ENCODE data around the gene TDRD9.
"Not testable (repeated sequence)": the region's sequence is repeated elsewhere in the genome, so short reads cannot be mapped to it uniquely, and the experiment has no call there.

Gene TDRD9

DNA sequence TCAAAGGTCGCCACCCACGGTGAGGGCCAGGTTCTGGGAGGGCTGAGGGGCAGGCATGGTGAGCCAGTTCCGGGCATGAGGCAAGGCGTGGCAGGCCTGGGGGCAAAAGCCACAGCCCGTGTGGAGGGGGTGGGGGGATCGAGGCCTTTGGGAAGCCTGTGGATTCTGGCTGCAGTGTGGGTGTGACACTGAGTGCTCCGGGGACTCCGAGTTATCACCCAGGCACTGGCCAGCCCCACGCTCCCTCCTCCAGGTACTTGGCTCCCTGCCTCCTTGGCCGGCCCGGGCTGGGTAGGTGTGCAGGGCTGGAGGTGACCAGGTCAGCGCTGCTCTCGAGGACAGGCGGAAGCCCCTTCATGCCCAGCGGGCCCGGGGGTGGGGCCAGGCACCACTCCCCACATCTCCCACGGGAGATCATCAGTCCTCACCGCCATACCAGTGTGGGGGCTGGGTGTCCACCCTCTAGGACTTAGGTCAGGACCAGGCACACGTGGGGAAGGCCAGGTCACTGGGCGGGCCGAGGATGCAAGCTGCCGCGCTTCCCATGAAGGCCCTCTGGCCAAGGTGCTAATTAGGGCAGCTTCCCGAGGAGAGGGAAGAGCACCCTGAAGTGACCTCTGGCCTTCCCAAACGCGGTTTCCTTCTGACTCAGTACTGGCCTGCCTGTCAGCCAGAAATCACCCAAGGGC, 34.1 kb upstream of the TDRD9 start:
- DNase-seq: no peak

DNA sequence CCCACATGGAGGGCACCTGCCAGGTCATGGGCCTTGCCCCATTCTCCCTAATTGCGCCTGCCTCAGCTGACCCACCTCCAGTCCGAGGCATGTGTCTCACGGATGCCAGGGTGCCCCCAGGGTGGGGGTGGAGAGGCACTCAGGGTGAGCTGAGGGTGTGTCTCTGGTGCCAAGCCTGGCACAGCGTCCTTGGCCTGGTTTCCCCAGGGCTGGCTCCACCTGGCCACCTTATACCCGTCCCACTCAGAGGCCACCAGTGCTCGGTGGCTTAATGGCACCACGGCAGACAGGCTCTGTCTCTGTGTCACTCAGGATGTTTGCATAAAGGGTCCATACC, 33.6 kb upstream of the TDRD9 start:
- no peak for DNase-seq

- no peak for DNase-seq
Observed at GRCh38 chr14:103896578-103896977, 31.7 kb upstream of the TDRD9 start.

- no peak for DNase-seq
Observed at GRCh38 chr14:103897075-103897947, 30.9 kb upstream of the TDRD9 start.

GRCh38 chr14:103898204-103898603, 30.1 kb upstream of the TDRD9 start:
- no peak for DNase-seq

DNA sequence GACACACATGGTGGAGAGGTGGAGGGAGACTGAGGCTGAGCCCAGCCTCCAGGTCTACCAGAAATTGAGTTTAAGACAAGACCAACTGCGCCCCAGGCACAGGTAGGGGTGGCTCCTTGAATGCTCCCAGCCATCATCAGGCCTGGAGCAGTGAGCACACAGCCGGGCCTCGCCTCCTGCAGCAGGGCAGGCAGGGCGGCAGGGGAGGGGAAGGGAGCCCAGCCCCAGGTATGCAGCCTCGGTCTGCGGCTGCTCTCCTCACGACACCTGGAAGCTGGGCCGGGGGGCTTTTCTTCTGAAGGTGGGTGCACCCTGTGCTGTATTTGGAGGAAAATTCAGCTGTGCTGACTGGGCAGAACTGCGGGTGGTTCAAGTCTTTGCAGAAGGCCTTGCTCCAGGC, 29.5 kb upstream of the TDRD9 start:
- no peak for DNase-seq

GRCh38 chr14:103899316-103899715, 28.9 kb upstream of the TDRD9 start:
- no peak for DNase-seq

DNA sequence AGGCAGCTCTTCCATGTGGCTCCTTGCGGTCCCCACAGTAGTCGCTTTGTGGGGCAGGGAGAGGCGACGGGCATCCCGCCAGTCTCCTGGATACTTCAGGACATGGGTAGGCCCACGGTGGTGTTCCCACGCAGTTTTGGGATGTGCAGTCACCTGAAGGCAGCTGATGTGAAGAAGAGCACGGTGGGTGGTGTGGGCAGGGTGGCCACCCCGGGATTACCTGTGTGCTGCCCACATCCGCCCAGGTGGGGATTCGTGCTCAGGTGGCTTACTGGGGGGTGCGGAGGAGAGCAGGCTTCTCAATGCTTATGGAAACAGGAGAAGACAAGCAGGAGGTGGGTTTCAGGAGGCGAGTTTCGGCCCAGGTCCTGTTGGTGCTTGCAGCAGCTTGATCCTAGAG, 28.4 kb upstream of the TDRD9 start:
- no peak for DNase-seq

- no peak for DNase-seq
Observed at GRCh38 chr14:103904493-103905107, 23.7 kb upstream of the TDRD9 start.

DNA sequence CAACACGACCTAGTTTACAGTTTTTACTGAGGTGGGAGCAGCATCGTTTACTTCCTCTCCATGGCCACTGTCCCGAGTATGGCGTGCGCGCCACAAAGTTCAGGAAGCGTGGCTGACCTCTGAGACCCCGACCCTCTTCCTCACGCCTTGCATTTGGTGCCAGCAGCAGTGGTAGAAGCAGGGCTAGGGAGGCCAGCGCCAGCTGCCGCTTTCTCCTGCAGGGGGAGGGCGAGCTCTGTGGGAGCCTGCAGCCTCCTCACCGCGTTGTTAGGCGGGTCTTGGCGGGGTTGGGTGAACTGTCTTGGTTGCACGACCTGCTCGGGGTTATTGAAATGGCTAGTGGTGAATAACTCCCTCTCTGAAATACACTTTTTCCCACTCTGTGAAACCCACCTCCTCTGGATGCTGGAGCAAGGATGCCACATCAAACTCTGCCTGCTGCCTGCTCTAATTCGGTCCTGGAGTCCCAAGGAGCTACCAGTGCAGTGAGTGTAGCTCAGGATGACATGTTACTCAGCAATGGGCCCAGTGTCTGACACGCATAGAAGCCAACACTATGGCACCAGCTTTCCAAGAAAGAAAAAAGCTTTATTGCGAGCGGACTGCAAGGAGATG, 22.3 kb upstream of the TDRD9 start:
- DNase-seq: no peak

- DNase-seq: no peak
Observed at GRCh38 chr14:103908580-103908979, 19.7 kb upstream of the TDRD9 start.

DNA sequence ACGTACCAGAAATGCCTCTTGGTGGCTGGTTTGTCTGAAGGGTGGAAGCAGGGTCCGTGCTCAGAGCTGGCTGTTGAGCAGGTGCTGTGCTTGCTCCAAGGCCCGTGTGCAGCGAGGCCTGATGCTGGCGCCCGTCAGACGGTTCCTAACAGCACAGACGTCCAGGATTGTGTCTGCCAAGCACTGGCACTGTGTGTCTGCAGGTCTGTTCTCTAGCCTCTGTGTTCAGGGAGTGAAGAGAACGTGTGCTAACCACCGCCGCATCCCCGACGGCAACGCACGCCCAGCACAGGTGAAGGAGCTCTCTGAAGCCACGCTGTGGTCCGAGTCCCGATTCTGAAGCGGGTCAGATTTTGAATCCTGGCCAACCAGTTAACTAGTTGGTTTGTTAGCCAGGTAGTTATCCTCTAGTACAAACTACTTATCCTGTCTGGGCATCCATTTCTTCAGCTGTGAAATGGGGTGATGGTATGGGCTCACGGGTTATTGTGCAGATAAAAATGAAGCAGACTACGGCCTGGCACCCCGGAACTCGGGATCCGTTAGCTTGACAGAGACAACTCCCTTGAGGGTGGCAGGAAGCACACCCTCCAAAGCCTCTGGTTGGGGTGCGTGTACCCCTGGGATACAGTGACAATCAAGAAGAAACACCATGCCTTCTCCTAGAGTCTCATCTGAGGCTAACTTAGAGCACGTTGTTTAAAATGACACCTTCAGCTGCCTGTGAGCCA, 18.6 kb upstream of the TDRD9 start:
- DNase-seq: no peak

DNA sequence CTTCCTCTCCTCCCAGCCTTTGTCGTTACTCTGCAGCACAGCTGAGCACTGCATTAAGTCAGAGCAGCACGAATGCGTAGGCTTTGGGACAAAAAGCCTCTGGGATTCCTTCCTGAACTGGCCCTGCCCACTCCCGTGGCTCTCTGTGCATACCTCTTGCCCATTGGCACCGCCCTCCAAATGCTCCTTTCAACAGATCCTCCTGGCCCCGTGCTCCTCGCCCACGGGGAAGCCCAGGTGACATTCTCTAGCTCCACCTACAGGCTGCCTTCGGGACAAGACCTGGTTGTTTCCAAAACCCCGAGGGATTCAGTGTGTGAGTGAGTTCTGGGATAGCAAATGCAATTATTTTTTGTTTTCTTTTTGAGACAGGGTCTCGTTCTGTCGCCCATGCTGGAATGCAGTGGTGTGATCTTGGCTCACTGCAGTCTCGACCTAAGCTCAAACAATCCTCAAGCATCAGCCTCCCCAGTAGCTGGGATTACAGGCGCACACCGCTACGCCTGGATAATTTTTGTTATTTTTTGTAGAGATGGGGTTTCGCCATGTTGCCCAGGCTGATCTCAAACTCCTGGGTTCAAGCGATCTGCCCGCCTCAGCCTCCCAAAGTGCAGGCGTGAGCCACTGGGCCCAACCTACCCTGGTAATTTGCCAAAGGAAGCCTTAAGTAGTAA, 17.9 kb upstream of the TDRD9 start:
- no peak for DNase-seq

DNA sequence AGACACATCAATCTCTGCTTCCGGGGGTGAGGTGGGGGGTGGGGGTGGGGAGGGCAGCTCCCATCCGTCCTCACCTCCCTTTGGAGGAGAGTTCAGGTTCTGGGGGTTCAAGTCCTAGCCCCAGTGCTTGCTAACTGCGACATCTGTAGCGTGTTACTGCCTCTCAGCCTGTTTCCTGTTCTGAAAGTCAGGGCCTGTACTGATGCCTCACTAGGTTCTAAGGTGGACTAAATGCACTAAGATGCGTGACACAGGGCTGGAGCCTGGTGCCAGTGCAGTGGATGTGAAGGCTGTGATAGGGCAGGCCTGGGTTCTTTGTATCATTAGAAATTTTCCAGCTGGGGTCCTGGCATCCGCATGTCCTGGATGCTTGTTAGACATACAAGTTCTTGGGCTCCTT, 17.3 kb upstream of the TDRD9 start:
- no peak for DNase-seq

- no peak for DNase-seq
Observed at GRCh38 chr14:103915616-103916015, 12.6 kb upstream of the TDRD9 start.

- DNase-seq: no peak
Observed at GRCh38 chr14:103916636-103917262, 11.5 kb upstream of the TDRD9 start.

DNA sequence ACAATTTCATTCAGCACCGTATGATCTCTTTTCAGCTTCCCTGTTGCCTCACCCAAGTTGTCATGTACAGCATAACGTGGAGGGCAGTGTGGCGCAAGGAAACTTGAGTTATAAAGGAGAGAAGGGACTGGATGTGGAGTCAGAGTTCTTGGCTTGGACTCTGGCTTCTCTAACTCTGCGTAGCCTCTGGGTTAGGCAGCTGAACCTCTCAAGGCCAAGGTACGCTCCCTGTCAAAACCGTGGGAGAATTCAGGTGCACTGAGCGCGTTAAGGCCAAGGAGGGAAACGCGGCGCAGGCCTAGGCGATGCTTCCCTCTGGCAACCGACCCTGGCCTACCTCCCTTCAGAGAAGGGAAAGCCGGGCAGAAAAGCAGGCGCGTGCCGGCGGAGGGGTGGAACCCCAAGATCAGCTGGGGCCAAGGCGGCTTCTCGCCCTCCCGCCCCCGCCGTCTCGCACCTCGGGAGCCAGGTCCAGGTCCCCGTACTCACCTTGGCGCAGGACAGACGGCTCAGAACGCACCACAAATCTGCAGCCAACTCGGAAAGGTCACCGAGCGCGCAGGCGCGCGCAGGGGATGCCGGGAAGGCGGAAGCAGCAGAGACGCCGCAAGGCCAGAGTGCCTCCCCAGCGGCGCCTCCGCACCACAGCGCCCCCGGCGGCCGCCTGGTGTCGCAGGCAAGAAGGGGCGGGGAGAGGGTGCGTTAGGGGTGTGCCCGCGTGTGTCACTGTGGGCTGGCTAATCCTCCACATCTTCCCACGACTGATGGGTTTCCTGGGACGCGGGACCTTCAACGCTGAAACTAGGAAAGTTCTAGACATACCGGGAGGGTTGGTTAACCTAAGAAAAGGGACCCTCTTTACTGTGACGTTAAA, 7.0 kb upstream of the TDRD9 start:
- DNase-seq: peak; percentile 77

DNA sequence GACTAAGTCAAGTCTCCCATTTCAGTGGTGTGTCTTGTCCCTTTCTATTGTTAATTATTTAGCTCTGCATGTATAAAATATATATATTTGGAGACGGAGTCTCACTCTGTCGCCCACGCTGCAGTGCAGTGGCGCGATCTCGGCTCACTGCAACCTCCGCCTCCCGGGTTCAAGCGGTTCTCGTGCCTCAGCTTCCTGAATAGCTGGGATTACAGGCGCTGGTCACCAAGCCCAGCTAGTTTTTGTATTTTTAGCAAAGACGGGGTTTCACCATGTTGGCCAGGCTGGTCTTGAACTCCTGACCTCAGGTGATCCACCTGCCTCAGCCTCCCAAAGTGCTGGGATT, 6.4 kb upstream of the TDRD9 start:
- DNase-seq: not testable (repeated sequence)

DNA sequence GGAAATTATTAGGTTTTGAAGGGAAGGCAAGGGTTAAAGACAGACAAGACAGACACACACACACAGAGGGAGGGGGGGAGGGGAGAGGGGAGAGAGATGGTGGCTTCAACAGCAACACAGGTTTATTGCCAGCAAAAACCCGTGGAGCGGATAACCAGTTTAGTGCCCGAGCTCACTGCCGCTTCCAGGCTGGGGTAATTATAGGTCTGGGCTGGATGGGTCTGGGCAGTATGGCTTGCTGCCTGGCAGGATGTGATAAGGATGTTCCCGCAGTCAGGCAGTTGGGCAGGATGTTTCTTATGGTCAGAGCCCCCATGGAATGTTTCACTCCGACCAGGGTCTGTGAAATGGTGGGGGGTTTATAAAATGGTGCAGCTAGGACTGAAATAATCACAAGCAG, 4.4 kb upstream of the TDRD9 start:
- DNase-seq: no peak

- DNase-seq: no peak
Observed at GRCh38 chr14:103925316-103925715, 2.9 kb upstream of the TDRD9 start.

DNA sequence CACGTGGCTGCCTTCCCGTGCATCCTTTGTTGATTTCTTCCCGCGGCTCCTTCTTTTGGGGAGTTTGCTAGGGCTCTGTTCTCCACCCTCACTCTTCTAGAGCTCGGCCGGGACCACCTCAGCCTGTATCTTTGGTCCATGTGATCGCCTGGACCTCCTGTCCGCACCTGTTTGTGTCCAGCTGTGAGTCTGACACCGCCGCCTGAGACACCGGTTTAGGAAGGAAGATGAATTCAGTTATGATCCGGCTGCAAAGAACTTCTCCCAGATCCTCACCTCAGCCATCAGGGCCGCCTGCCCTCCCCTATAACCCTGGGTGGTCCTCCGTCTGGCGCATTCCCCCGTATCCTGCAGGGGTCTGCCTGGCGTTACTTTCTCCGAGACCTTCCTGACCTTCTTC, 690 bp upstream of the TDRD9 start:
- no peak for DNase-seq
